Measurements from ENCODE around the gene CFAP69. TPM values are rescaled to one million over a fixed set of nuclear protein-coding genes. Genes with fewer than 3 reads are reported as not detected.

CFAP69 gene
- total and polyA plus RNA-seq, 8 donors, result 4.5 to 14.0 (median 11.3) TPM

- no peak for TF ChIP-seq CTCF (IDR thresholded peaks at IDR 0.05)
- Histone ChIP-seq H3K4me1 (no peaks in the 10 kb centered on the region), H3K36me3 (no peaks in the 10 kb centered on the region), H3K4me3 (no peak overlapping the region), H3K27me3 (no peaks in the 10 kb centered on the region), H3K27ac (peak overlapping the region in 1 of 2 donors; percentile 55), H3K9me3 (no peaks in the 10 kb centered on the region)
- intact Hi-C loops (cut with DNase I), result no loop called here
- no peak for ATAC-seq
- DNase-seq, result no peak
Observed at GRCh38 chr7:90274161-90274560, 29.2 kb downstream of the CFAP69 start.

- TF ChIP-seq CTCF (IDR thresholded peaks at IDR 0.05), result no peak
- no peak overlapping the region for H3K4me3 ChIP-seq
- no peak for DNase-seq
- H3K9me3 ChIP-seq, result no peaks in the 10 kb centered on the region
- no peak overlapping the region for H3K27ac ChIP-seq
- H3K4me1 ChIP-seq, result no peaks in the 10 kb centered on the region
- no peak for ATAC-seq
- H3K36me3 ChIP-seq, result no peaks in the 10 kb centered on the region
- no peaks in the 10 kb centered on the region for H3K27me3 ChIP-seq
- intact Hi-C loops (cut with DNase I), result no loop called here
Observed at GRCh38 chr7:90276033-90276728, 31.2 kb downstream of the CFAP69 start.

GRCh38 chr7:90288154-90288553 is 43.2 kb downstream of the CFAP69 start:
- no peak overlapping the region for H3K27ac ChIP-seq
- peaks cover 0 to 10% of the 10 kb centered on the region in 2 donors for H3K9me3 ChIP-seq
- intact Hi-C loops (cut with DNase I), result no loop called here
- no peak for DNase-seq
- no peak for TF ChIP-seq CTCF (IDR thresholded peaks at IDR 0.05)
- H3K27me3 ChIP-seq, result no peaks in the 10 kb centered on the region
- no peaks in the 10 kb centered on the region for H3K36me3 ChIP-seq
- H3K4me1 ChIP-seq, result peaks cover 0 to 4% of the 10 kb centered on the region in 2 donors
- no peak for ATAC-seq
- H3K4me3 ChIP-seq, result no peak overlapping the region

- no peak for TF ChIP-seq CTCF (IDR thresholded peaks at IDR 0.05)
- Histone ChIP-seq H3K9me3 (peaks cover 0 to 10% of the 10 kb centered on the region in 2 donors), H3K27ac (peak overlapping the region in 1 of 2 donors; percentile 14), H3K4me1 (peaks cover 0 to 4% of the 10 kb centered on the region in 2 donors), H3K4me3 (no peak overlapping the region), H3K36me3 (no peaks in the 10 kb centered on the region), H3K27me3 (no peaks in the 10 kb centered on the region)
- no peak for ATAC-seq
- intact Hi-C loops (cut with DNase I), result no loop called here
- DNase-seq, result no peak
Observed at GRCh38 chr7:90290244-90291113, 45.5 kb downstream of the CFAP69 start.
